GM19395 (cell line): Measurements from ENCODE around the gene PNPLA2.

Experiments used
- ATAC-seq: cut with Tn5 transposase; IDR thresholded peaks from one replicate; pipeline ENCODE4 v1.9.1; 2021; ENCODE audit warnings: mild to moderate bottlenecking, moderate library complexity; ENCODE audit not compliant: unreplicated experiment

Gene PNPLA2

GRCh38 chr11:843086-843734 is 24.5 kb downstream of the PNPLA2 start:
- ATAC-seq = peak; percentile 4

GRCh38 chr11:843818-844692 is 25.3 kb downstream of the PNPLA2 start:
- no peak for ATAC-seq

- ATAC-seq = no peak
Observed at GRCh38 chr11:844693-845644, 26.3 kb downstream of the PNPLA2 start.

- no peak for ATAC-seq
Observed at GRCh38 chr11:845872-846495, 27.3 kb downstream of the PNPLA2 start.

- no peak for ATAC-seq
Observed at GRCh38 chr11:846496-847098, 27.9 kb downstream of the PNPLA2 start.

GRCh38 chr11:847876-848275 is 29.2 kb downstream of the PNPLA2 start:
- ATAC-seq = no peak

GRCh38 chr11:848380-848931 is 29.7 kb downstream of the PNPLA2 start:
- no peak for ATAC-seq

- ATAC-seq = no peak
Observed at GRCh38 chr11:849104-849824, 30.6 kb downstream of the PNPLA2 start.

- no peak for ATAC-seq
Observed at GRCh38 chr11:849951-850774, 31.4 kb downstream of the PNPLA2 start.

- no peak for ATAC-seq
Observed at GRCh38 chr11:850775-851763, 32.4 kb downstream of the PNPLA2 start.

GRCh38 chr11:852762-853161 is 34.0 kb downstream of the PNPLA2 start:
- ATAC-seq = no peak

GRCh38 chr11:853682-854448 is 35.2 kb downstream of the PNPLA2 start:
- no peak for ATAC-seq

GRCh38 chr11:854601-855329 is 36.1 kb downstream of the PNPLA2 start:
- ATAC-seq = no peak

GRCh38 chr11:855330-855674 is 36.6 kb downstream of the PNPLA2 start:
- no peak for ATAC-seq

GRCh38 chr11:855796-856195 is 37.1 kb downstream of the PNPLA2 start:
- ATAC-seq = no peak

GRCh38 chr11:856397-856796 is 37.7 kb downstream of the PNPLA2 start:
- no peak for ATAC-seq
